ENCODE data around the gene NFATC1.

DNA sequence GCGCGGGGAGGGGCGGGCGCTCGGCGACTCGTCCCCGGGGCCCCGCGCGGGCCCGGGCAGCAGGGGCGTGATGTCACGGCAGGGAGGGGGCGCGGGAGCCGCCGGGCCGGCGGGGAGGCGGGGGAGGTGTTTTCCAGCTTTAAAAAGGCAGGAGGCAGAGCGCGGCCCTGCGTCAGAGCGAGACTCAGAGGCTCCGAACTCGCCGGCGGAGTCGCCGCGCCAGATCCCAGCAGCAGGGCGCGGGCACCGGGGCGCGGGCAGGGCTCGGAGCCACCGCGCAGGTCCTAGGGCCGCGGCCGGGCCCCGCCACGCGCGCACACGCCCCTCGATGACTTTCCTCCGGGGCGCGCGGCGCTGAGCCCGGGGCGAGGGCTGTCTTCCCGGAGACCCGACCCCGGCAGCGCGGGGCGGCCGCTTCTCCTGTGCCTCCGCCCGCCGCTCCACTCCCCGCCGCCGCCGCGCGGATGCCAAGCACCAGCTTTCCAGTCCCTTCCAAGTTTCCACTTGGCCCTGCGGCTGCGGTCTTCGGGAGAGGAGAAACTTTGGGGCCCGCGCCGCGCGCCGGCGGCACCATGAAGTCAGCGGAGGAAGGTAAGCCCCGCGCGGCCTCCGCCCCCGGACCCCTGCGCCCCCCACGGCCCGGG, at the start of gene NFATC1:
- TF ChIP-seq, protein P1, sequence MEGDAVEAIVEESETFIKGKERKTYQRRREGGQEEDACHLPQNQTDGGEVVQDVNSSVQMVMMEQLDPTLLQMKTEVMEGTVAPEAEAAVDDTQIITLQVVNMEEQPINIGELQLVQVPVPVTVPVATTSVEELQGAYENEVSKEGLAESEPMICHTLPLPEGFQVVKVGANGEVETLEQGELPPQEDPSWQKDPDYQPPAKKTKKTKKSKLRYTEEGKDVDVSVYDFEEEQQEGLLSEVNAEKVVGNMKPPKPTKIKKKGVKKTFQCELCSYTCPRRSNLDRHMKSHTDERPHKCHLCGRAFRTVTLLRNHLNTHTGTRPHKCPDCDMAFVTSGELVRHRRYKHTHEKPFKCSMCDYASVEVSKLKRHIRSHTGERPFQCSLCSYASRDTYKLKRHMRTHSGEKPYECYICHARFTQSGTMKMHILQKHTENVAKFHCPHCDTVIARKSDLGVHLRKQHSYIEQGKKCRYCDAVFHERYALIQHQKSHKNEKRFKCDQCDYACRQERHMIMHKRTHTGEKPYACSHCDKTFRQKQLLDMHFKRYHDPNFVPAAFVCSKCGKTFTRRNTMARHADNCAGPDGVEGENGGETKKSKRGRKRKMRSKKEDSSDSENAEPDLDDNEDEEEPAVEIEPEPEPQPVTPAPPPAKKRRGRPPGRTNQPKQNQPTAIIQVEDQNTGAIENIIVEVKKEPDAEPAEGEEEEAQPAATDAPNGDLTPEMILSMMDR (IDR thresholded peaks at IDR 0.05): peak in 1 of 6 experiments; percentile 14
- no peak for TF ChIP-seq EP300 (IDR thresholded peaks at IDR 0.05)
